GM19238 (cell line): ENCODE data around the gene TRIM47.

Source experiments
- DNase-seq: peaks from one replicate; pipeline ENCODE4 v3.0.0; 2011; ENCODE audit warnings: low spot score; ENCODE audit not compliant: insufficient read length

The TRIM47 gene

GRCh38 chr17:75909051-75909811, 30.9 kb upstream of the TRIM47 start:
- DNase-seq = no peak

- DNase-seq = no peak
Observed at GRCh38 chr17:75908201-75908600, 29.8 kb upstream of the TRIM47 start.

GRCh38 chr17:75906143-75906884, 27.9 kb upstream of the TRIM47 start:
- no peak for DNase-seq

DNA sequence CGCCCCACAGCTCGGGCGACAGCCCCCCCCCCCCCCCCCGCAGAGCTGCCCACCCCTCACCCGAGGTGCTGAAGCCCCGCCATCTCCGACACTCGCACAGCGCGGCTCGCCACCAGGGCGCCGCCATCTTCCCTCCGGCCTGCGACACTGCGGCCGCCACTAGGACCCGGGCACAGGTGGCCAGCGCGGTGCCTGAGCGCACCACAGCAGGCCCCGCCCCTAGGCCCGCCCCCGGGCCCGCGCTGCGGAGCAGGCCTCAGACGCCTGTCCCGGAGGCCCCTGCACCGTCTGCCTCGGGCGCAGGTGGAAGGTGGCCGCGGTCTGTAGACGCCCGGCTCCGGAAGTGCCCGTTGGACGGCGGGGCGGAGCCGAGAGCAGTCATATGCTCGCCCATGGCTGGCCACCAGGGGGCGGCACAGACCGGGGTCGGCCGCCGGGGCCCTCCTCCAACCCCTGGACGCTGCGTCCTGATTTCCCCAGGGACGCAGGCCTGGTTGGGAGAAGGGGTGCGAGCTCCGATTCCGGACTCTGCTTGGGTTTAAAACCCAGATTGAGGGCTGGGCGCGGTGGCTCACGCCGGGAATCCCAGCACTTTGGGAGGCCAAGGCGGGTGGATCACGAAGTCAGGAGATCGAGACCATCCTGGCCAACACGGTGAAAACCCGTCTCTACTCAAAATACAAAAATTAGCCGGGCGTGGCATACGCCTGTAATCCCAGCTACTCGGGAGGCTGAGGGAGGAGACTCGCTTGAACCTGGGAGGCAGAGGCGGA, 26.6 kb upstream of the TRIM47 start, which contains the start of gene MRPL38:
MRPL38 (minus strand) TSS at position 136 of the 773 bp plus-strand sequence; CDS start at position 127, 9 bp downstream.
- peak; percentile 100 for DNase-seq

GRCh38 chr17:75902406-75902805, 24.0 kb upstream of the TRIM47 start:
- DNase-seq = no peak

- no peak for DNase-seq
Observed at GRCh38 chr17:75901727-75902126, 23.3 kb upstream of the TRIM47 start.

- DNase-seq = no peak
Observed at GRCh38 chr17:75900691-75901533, 22.5 kb upstream of the TRIM47 start.

- DNase-seq = no peak
Observed at GRCh38 chr17:75899767-75900468, 21.5 kb upstream of the TRIM47 start.

- DNase-seq = no peak
Observed at GRCh38 chr17:75899353-75899752, 21.0 kb upstream of the TRIM47 start.

DNA sequence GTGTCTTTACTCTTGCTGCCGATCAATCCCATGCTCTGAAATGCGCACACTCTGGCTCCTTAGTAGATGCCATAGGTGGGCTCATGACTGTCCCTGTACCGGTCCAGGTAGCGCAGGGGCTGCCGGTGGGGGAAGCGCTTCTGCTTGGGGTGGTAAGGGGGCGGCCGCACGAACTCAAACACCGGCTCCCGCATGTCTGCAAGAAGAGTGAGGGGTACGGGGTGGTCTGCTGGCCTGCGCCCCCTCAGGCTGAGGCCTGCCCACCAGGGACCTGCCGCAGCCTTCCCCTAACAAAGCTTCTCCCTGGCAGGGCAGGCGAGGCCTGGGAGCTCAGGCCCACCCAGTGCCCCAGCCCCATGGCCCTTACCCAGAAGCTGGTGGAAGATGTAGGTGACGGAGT, 20.4 kb upstream of the TRIM47 start:
- DNase-seq = no peak

DNA sequence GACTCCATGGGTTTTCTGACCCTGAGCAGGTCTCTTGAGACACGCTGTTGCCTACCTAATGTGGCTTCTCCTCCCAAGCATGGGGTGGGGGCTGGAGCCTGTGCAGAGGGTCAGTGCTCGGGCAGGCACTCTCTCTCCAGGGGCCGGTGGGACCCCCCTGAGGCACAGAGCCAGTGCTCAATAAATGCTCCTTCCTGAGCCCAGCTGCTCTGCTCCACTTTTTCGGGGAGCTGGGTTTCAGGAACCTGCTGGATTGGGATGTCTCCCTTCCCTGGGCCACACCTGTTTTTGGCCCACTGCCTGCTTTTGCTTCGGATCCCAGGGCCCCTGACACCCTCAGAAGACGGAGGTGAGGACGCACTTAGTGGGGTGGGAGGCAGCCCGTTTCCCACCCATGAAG, 19.7 kb upstream of the TRIM47 start:
- no peak for DNase-seq

- DNase-seq = no peak
Observed at GRCh38 chr17:75897160-75898019, 19.0 kb upstream of the TRIM47 start.

DNA sequence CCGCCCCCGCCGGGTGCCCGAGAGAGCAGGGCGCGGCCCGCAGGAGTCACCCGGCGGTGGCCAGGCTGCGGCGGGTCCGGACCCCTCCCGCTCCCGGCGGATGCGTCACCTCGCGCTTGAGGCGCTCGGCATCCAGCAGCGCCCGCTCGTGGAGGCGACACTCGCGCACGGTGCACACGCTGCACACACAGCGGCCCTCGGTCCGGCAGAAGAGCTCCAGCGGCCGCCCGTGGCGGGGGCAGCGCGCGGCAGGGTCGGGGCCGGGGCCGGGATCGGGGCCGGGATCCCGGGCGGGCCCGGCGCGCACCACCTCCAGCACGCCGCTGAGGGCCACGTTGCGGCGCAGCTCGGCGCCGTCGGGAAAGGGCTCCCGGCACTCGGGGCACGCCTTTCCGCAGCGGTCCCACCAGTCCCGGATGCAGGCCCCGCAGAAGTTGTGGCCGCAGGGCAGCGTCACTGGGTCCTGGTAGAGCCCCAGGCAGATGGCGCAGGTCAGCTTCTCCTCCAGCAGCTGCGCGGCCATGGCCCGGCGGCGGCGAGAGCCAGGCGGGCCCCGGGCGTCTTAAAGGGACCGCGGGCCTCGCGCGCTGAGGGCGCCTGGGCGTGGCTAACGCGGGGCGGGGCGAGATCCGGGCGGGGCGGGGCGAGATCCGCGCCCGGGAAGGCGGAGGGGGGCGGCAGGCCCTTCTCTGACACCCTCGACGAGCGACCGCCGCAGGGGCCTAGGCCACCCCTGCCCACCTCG, 18.2 kb upstream of the TRIM47 start, which contains the start of gene TRIM65:
TRIM65 (minus strand) TSS at position 537 of the 745 bp plus-strand sequence; CDS start at position 523, 14 bp downstream.
- DNase-seq = peak; percentile 89

GRCh38 chr17:75895370-75896155, 17.2 kb upstream of the TRIM47 start:
- DNase-seq = no peak

GRCh38 chr17:75894049-75894733, 15.8 kb upstream of the TRIM47 start:
- DNase-seq = no peak

DNA sequence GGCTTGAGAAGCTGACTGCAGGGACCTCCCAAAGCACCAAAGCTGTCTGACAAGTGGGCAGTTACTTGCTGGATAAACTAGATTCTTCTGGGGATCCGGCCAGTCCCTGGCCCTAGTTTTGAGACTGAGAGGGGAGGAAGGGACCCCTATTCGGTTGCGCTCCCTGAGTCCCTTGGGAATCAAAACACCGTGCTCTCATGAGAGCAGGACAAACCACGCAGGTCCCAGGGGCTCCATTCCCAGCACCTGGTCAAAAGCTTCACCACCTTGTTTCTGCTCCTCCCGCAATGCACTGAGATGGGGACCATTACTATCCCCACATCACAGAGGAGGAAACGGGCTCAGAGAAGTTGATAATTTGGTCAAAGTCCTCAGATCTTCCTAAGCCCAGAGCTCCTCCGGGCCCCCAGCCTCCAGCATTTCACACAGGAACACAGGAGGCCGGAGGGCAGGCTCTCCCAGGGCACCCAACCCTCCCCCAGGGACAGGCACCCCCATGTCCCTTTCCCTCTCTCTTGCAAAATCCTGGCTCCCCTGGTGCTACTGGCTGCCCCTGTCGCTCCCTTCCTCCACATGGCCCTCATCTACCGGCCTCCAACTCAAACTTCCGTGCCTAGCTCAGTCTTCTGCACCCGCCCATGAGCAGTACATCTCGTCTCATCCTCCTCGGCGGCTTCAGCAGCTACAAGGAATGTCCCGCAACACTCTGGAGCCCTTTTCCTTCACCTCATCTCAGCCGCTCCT, 15.1 kb upstream of the TRIM47 start:
- no peak for DNase-seq
